Aorta (tissue), 5 donors: ENCODE data around the gene SEC24C. TPM values are rescaled to one million over a fixed set of nuclear protein-coding genes. Genes with fewer than 3 reads are reported as not detected.
A peak's percentile ranks its signal among the peaks of the same experiment; 100 is the strongest.

Source experiments
- ATAC-seq: fragments of 200-7000 bp; cut with Tn5 transposase; one replicate; pipeline ENCODE4 v1.9.1; 2022; ENCODE audit warnings: moderate library complexity; ENCODE audit not compliant: low FRiP score
- DNase-seq, 2 donors: peaks; one replicate each; pipeline ENCODE4 v3.0.0-alpha.2; 2020
- H3K27ac ChIP-seq, 2 donors: one replicate each; pipeline ENCODE4 v1.5.1; 2013; ENCODE audit warnings: low read length in 2 of 2, mild to moderate bottlenecking in 2 of 2, moderate library complexity in 2 of 2, control low read depth in 1 of 2, inconsistent platforms in 1 of 2, low read depth in 1 of 2
- H3K27me3 ChIP-seq, 2 donors: one replicate each; pipeline ENCODE4 v1.6.1; 2013; ENCODE audit warnings: control low read depth in 1 of 2, low read length in 1 of 2, mild to moderate bottlenecking in 1 of 2, moderate library complexity in 1 of 2; ENCODE audit not compliant: insufficient read depth in 2 of 2, control insufficient read depth in 1 of 2
- H3K36me3 ChIP-seq, 2 donors: one replicate each; pipeline ENCODE4 v1.6.1; 2013; ENCODE audit warnings: control low read depth in 1 of 2, low read length in 1 of 2, mild to moderate bottlenecking in 1 of 2; ENCODE audit not compliant: insufficient read depth in 2 of 2, control insufficient read depth in 1 of 2
- H3K4me1 ChIP-seq, 2 donors: one replicate each; pipeline ENCODE4 v1.6.1; 2013; ENCODE audit warnings: low read length in 2 of 2, control low read depth in 1 of 2, mild to moderate bottlenecking in 1 of 2, moderate library complexity in 1 of 2; ENCODE audit not compliant: insufficient read depth in 2 of 2, control insufficient read depth in 1 of 2
- H3K4me3 ChIP-seq, 2 donors: one replicate each; pipeline ENCODE4 v1.5.1; 2013; ENCODE audit warnings: low read length in 2 of 2, control low read depth in 1 of 2, mild to moderate bottlenecking in 1 of 2
- H3K9me3 ChIP-seq: one replicate; pipeline ENCODE4 v1.6.1; 2013; ENCODE audit warnings: mild to moderate bottlenecking, low read length; ENCODE audit not compliant: control insufficient read depth
- WGBS, 2 donors: extraction: QIAGEN DNeasy Blood & Tissue Kit; methylation state at CpG; one replicate each; pipeline ENCODE4 v1.1.7; 2013; 5-methylcytosine and 5-hydroxymethylcytosine counted together
- intact Hi-C, 2 donors: fragments of 100-400 bp; cut with DNase I; formaldehyde crosslinking; loops; one replicate each; pipeline versions ENCODE4 v1.14.2 to v1.15.0; 2022
- polyA plus RNA-seq, 2 donors: library from polyadenylated mRNA; stranded (reverse); fragments of 200-250 nt; gene quantifications; one replicate each; pipeline ENCODE4 v1.2.3, GENCODE V29; 2013
- total RNA-seq, 2 donors: library from RNA; stranded (reverse); fragmentation: NEBNext Ultra II Directional; extraction: Animal tissue kit (Norgen Biotek cat#: 25700); gene quantifications; one replicate each; pipeline ENCODE4 v1.2.1, GENCODE V29; 2021
- donor health status: healthy with polysubstance abuse.
- donor health status: Bipolar disorder and iron deficiency.
- donor health status: DM: no; HTN: no; CAD: no.
- donor health status: DM: no; HTN: no; CAD: no.
- donor health status: DM: yes; HTN: yes; CAD: no.

Gene SEC24C
- total and polyA plus RNA-seq, 4 donors, result 13.5 to 69.3 (median 55.4) TPM

GRCh38 chr10:73772281-73773151, 28.3 kb downstream of the SEC24C start:
- no peaks in the 10 kb centered on the region for H3K9me3 ChIP-seq
- ATAC-seq, result peak; percentile 93
- H3K36me3 ChIP-seq, result peaks cover 0 to 8% of the 10 kb centered on the region in 2 donors
- no peaks in the 10 kb centered on the region for H3K27me3 ChIP-seq
- peak overlapping the region; percentile 61 to 72 for H3K4me3 ChIP-seq
- peak; percentile 90 to 93 for DNase-seq
- peak overlapping the region; percentile 47 to 88 for H3K27ac ChIP-seq
- WGBS, 2 donors, result 0 to 1% methylated on average over 65 to 101 of the region's 101 CpGs
- intact Hi-C loops, result loop anchor here in 1 of 2 donors (5.0 kb wide), 2 partner anchors 40 to 100 kb away; partner anchors contain the start of gene CAMK2G
- peaks cover 0 to 2% of the 10 kb centered on the region in 2 donors for H3K4me1 ChIP-seq

DNA sequence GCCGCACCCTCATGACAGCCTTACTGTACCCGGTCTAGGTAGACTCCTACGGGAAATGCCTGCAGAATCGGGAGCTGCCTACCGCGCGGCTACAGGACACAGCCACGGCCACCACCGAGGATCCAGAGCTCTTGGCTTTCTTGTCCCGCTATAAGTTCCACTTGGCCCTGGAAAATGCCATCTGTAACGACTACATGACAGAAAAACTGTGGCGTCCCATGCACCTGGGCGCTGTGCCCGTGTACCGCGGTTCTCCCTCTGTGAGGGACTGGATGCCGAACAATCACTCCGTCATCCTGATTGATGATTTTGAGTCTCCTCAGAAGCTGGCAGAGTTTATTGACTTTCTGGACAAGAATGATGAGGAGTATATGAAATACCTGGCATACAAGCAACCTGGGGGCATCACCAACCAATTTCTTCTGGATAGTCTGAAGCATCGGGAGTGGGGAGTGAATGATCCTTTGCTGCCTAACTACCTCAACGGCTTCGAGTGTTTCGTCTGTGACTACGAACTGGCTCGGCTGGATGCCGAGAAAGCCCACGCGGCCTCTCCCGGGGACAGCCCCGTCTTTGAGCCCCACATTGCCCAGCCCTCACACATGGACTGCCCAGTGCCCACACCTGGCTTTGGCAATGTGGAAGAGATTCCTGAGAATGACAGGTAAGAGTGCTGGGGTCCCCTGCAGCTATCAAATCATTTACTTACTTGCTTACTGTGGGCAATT, 29.1 kb downstream of the SEC24C start:
- WGBS, 2 donors, result 1% methylated on average over 28 to 29 of the region's 29 CpGs
- no peaks in the 10 kb centered on the region for H3K9me3 ChIP-seq
- intact Hi-C loops, result loop anchor here in 1 of 2 donors (5.0 kb wide), 2 partner anchors 41 to 99 kb away; partner anchors contain the start of gene CAMK2G
- DNase-seq (no peak), ATAC-seq (no peak)
- peaks cover 0 to 7% of the 10 kb centered on the region in 2 donors for H3K36me3 ChIP-seq
- peaks cover 0 to 2% of the 10 kb centered on the region in 2 donors for H3K4me1 ChIP-seq
- peak overlapping the region; percentile 17 to 88 for H3K27ac ChIP-seq
- no peaks in the 10 kb centered on the region for H3K27me3 ChIP-seq
- H3K4me3 ChIP-seq, result peak overlapping the region; percentile 61 to 72

DNA sequence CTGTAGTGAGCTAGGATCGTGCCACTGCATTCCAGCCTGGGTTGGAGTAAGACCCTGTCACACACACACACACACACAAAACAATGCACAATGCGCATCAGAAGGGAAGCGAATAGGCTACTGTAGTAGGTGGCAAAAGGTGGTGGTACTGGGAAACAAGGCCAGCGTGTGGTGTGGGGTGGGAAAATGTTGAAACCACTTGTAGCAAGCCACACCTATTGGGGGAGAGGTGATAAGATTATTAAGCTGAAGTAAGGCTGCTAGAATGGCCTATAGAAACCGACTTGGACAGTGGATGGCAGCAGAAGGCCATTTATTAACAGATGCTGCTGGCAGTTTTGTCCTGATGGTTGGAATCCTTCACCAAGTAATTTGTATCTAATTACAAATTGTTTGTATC, 30.5 kb downstream of the SEC24C start:
- Histone ChIP-seq H3K9me3 (no peaks in the 10 kb centered on the region), H3K36me3 (peaks cover 0 to 7% of the 10 kb centered on the region in 2 donors), H3K4me3 (peak overlapping the region in 1 of 2 donors; percentile 2), H3K4me1 (peaks cover 0 to 2% of the 10 kb centered on the region in 2 donors), H3K27me3 (no peaks in the 10 kb centered on the region), H3K27ac (peak overlapping the region in 1 of 2 donors; percentile 58)
- ATAC-seq (no peak), DNase-seq (no peak)
- intact Hi-C loops, result loop anchor here in 1 of 2 donors (5.0 kb wide), 2 partner anchors 42 to 98 kb away; partner anchors contain the start of gene CAMK2G
- 20 to 28% methylated on average over 5 of the region's 5 CpGs for WGBS, 2 donors

GRCh38 chr10:73779018-73779417, 34.8 kb downstream of the SEC24C start:
- Histone ChIP-seq H3K4me1 (peaks cover 2 to 4% of the 10 kb centered on the region in 2 donors), H3K36me3 (peaks cover 0 to 1% of the 10 kb centered on the region in 2 donors)
- intact Hi-C loops, result no loop called here

GRCh38 chr10:73779539-73780197, 35.5 kb downstream of the SEC24C start:
- peak in 1 of 2 donors; percentile 2 for DNase-seq
- Histone ChIP-seq H3K27me3 (no peaks in the 10 kb centered on the region), H3K36me3 (peaks cover 0 to 1% of the 10 kb centered on the region in 2 donors), H3K27ac (no peak overlapping the region), H3K4me3 (no peak overlapping the region), H3K9me3 (no peaks in the 10 kb centered on the region), H3K4me1 (peaks cover 0 to 4% of the 10 kb centered on the region in 2 donors)
- no peak for ATAC-seq
- intact Hi-C loops, result no loop called here
- 66 to 67% methylated on average over 3 of the region's 3 CpGs for WGBS, 2 donors

More at GRCh38 chr10:73779018-73779417, 34.8 kb downstream of the SEC24C start:
- no peaks in the 10 kb centered on the region for H3K27me3 ChIP-seq
- H3K4me3 ChIP-seq, result no peak overlapping the region
- no peaks in the 10 kb centered on the region for H3K9me3 ChIP-seq
- ATAC-seq, result no peak
- H3K27ac ChIP-seq, result no peak overlapping the region
- WGBS, 2 donors, result 83 to 85% methylated on average over 5 of the region's 5 CpGs
- DNase-seq, result peak in 1 of 2 donors; percentile 20

DNA sequence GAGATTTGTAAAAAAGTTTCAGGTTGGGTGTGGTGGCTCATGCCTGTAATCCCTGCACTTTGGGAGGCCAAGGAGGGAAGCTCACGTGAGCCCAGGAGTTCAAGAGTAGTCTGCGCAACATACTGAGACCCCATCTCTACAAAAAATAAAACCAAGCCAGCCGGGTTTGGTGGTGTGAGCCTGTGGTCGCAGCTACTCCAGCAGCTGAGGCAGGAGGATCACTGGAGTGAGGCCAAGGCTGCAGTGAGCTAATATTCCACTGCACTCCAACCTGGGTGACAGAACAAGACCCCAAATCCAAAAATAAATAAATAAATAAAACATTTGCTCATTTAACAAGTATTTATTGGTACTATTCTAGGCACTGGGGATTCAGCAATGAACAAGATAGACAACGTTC, 36.1 kb downstream of the SEC24C start:
- no peaks in the 10 kb centered on the region for H3K9me3 ChIP-seq
- H3K4me3 ChIP-seq, result no peak overlapping the region
- ATAC-seq, result no peak
- peaks cover 0 to 4% of the 10 kb centered on the region in 2 donors for H3K4me1 ChIP-seq
- H3K27me3 ChIP-seq, result no peaks in the 10 kb centered on the region
- DNase-seq, result peak in 1 of 2 donors; percentile 37
- 72 to 74% methylated on average over 5 of the region's 5 CpGs for WGBS, 2 donors
- intact Hi-C loops, result no loop called here
- peaks cover 0 to 1% of the 10 kb centered on the region in 2 donors for H3K36me3 ChIP-seq
- H3K27ac ChIP-seq, result no peak overlapping the region

- WGBS, 2 donors, result 22 to 27% methylated on average over 11 of the region's 11 CpGs
- Histone ChIP-seq H3K36me3 (peaks cover 0 to 1% of the 10 kb centered on the region in 2 donors), H3K4me3 (peak overlapping the region; percentile 12 to 45), H3K27me3 (no peaks in the 10 kb centered on the region), H3K4me1 (peaks cover 0 to 4% of the 10 kb centered on the region in 2 donors), H3K27ac (no peak overlapping the region), H3K9me3 (no peaks in the 10 kb centered on the region)
- intact Hi-C loops, result no loop called here
- ATAC-seq, result no peak
- peak in 1 of 2 donors; percentile 42 for DNase-seq
Observed at GRCh38 chr10:73780966-73781365, 36.8 kb downstream of the SEC24C start.

DNA sequence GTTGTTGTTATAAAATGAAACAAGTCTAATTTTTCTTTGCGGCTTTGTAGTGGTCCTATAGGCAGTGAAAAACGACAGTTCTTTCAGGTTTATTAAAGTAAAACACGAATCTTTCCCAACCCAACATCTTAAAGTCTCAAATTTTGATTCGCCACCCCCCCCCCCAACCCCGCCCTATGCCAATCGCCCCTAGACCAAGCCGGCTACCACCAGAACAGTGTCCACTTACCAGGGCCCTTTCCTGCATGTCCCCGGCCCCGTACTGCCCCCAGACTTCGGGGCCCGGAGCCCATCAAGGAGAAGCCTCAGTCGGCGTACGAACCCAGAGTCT, 37.3 kb downstream of the SEC24C start:
- intact Hi-C loops, result no loop called here
- H3K36me3 ChIP-seq, result no peaks in the 10 kb centered on the region
- no peak for DNase-seq
- peaks cover 0 to 4% of the 10 kb centered on the region in 2 donors for H3K4me1 ChIP-seq
- 0 to 1% methylated on average over 14 of the region's 14 CpGs for WGBS, 2 donors
- H3K4me3 ChIP-seq, result peak overlapping the region; percentile 12 to 45
- H3K9me3 ChIP-seq, result no peaks in the 10 kb centered on the region
- no peaks in the 10 kb centered on the region for H3K27me3 ChIP-seq
- H3K27ac ChIP-seq, result peak overlapping the region in 1 of 2 donors; percentile 72
- ATAC-seq, result no peak
